Measurements from ENCODE around the gene SMIM28.

SMIM28 gene

DNA sequence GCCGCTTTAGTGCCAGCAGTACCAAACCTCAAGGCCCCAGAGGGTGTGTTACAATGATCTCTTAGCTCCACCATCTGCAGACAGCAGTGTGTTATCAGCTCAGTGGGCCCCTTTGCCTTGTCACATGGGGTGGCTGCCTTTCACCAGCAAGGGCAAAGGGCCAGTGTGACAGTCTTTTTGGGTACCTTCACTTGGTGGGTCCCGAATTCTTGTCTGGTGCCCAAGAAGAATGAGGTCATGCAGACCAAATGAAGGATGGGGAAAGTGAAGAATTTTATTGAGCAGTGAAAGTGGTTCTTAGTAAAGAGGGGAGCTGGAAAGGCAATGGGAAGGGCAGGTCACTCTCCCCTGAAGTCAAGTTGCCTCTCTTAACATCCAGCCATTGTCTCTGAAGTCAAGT, 2.9 kb upstream of the SMIM28 start:
- peak; percentile 23 for DNase-seq

DNA sequence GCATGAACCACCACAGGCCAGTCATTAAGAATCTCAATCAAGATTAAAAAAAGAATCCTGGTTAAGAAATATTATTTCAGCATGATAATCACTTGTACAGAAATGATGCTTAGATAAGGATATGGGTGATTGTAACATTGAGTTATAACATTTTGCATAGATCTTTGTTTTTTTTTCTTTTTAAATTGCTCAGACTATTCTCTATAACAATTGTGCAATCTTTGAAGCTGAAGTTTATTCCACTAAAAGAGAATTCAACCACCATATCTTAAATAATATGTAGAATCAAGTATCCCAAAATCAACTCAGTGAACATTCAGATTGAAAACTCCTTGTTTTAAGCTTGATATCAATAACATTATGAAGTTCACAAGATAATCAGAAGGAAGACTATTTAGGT, 663 bp upstream of the SMIM28 start:
- no peak for DNase-seq

DNA sequence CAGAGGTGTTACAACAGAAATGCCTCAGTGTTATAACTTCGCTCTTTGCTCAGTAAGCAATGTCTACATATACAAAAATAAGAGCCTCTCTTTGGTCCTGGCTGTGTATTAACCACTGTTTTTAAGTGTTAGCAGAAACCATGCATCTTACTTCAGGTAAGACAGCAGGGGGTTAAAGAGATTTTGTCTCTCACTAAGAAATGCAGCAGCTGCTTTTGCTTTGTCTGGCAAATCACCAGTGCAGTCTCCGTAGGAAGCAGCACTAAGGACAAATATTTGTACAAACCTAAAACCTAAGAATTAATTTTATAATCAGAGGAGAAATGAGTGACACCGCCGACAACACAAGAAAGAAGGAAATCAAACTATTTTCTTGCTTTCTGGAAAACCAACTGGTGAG, 758 bp downstream of the SMIM28 start:
- no peak for DNase-seq

DNA sequence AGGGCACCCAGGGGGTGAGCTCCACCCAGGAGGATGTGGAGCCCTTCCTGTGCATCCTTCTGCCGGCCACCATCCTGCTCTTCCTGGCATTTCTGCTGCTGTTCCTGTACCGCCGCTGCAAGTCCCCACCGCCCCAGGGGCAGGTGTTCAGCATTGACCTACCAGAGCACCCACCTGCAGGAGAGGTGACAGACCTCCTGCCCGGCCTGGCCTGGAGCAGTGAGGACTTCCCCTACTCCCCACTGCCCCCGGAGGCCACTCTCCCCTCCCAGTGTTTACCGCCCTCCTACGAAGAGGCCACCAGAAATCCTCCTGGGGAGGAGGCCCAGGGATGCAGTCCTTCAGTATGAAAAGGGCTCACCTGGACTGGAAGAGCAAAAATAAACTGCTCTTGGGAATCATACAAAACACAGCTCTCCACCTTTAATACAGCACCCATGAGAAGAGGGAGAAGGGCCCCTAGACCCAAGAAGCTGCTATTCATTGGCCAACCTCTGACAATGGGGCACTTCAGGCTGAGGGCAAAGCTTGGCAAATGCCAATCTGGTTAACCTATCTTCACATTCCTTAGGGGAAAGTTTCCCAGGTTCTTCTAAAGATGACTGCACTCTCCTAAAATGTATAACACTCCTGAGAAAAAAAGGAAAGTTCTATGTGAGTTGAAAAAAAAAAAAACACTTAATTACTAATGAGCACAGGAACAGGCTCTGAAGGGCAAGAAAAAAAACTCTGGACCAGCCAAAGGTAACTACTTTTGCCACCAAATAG, 5.0 kb downstream of the SMIM28 start:
- no peak for DNase-seq

DNA sequence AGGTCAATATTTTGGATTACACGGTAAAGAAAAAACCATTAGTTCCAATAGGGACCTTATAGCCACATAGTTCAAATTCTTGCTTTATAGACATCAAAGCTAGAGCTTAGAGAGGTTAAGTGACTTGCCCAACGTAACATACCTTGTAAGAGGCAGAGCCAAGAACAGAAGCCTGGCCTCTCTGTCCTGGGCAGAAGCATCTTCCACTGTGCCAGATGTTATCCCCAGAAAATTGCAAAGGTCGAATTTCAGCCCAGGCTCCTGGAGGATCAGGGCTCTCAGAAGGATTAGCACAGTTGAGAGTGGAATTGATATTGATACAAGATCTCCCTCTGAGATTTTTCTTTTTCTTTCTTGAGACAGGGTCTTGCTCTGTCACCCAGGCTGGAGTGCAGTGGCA, 6.1 kb downstream of the SMIM28 start:
- DNase-seq, result peak; percentile 69

DNA sequence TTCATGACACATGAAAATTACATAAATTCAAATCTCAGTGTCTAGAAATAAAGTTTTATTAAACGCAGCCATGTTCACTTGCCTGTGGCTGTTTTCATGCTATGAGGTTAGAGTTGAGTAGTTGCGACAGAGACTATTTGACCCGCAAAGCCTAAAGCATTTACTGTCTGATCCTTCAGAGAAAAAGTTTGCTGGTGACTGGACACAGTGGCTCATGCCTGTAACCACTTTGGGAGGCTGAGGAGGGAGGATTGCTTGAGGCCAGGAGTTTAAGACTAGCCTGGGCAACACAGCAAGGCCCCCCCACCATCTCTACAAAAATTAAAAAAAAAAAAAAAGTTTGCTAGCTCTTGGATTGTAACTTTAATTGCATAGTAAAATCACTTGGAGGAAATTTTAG, 9.2 kb downstream of the SMIM28 start:
- DNase-seq, result no peak

DNA sequence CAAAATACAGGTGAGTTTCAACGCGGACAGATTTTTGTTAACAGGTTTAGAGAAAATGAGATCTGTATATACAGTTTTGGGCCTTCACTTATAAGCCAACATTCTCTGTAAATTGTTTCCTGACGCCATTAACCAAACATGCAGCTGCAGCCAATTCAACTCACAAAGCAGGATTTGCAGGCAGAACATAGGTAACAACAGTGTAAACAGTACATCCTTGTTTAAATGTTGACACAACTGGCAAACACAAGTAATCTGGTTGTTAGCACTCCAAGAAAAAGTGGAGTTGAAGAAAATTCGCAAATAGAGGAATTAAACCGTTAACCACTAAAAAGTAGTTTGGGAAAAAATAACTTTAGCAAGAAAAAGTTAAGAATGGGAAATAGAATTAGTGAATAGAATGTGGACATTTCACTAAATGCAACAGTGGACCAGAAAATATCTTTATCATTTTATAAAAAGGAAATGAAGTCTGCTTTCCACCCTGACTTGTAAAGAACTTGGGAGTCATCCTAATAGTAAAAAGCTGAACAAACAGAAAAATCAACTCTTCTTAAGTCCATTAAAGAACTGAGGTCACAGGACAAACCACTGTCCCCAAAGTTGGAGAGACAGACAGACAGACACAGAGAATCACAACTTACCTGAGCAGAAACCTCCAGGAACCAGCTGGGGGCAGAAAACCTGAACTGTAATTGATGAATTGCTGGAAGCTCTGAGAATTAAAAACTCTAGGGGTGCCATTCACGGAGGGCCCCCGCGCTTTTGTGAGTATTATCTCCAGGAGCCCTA, 10.1 kb downstream of the SMIM28 start:
- DNase-seq, result no peak

DNA sequence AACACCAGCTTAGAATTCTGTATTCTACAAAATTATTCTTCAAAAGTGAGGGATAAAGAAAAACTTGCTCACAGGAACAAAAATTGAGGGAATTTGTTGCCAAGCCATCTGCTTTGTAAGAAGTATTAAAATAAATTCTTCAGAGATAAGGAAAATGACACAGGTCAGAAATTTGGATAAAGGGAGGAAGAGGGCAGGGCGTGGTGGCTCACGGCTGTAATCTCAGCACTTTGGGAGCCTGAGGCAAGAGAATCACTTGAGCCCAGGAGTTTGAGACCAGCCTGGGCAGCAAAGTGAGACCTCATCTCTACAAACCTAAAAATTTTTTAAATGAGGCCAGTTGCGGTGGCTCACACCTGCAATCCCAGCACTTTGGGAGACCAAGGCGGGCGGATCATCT, 11.8 kb downstream of the SMIM28 start:
- DNase-seq, result no peak

DNA sequence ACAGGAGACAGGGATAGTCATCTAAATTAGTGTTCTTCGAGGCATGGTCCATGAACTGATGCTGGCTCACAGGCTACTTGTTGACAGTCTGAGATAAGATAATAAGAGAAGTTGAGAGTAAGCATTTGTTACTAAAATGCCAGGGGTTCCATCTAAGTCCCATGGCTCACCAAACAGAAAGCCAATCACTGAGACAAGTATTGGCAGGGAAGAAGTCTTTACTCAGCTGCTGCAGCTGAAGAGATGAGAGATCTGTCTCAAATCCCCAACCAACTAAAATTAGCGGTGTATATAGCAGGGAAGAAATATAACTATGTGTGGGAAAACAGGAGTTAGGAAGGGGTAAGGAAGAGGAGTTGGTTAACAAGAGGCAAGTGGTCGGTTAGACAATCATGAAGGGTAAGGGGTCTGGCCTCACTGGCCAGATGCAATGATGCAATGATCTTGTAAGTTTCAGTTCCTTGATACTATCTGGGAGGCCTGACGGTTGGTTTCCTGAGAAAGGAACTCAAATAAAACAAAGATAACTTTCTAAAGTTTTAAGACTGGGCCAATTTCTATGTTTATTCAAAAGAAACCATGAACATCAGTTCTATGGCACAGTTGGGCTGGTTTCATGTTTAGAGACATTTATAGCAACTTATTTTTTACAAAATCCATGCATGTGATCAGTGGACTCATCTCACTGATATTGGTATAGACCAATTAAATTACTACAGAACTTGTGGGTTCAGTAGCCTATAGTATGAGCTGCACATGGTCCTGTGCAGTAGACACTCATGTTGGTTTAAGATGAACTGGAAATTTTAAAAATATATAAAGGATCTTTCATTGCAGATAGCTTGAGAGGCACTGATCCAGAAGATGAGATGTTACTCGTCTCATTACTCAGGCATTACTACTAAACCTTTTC, 16.4 kb downstream of the SMIM28 start:
- no peak for DNase-seq

DNA sequence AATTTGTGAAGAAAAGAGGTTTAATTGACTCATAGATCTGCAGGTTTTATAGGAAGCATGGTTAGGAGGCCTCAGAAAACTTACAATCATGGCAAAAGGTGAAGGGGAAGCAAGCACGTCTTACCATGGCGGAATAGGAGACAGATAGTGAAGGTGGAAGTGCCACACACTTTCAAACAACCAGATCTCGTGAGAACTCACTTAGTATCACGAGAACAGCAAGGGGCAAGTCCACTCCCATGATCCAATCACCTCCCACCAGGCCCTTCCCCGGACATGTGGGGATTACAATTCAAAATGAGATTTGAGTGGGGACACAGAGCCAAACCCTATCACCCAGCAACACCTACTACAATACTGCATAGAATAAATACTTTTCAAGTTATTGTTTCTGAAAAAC, 19.0 kb downstream of the SMIM28 start:
- DNase-seq, result no peak

DNA sequence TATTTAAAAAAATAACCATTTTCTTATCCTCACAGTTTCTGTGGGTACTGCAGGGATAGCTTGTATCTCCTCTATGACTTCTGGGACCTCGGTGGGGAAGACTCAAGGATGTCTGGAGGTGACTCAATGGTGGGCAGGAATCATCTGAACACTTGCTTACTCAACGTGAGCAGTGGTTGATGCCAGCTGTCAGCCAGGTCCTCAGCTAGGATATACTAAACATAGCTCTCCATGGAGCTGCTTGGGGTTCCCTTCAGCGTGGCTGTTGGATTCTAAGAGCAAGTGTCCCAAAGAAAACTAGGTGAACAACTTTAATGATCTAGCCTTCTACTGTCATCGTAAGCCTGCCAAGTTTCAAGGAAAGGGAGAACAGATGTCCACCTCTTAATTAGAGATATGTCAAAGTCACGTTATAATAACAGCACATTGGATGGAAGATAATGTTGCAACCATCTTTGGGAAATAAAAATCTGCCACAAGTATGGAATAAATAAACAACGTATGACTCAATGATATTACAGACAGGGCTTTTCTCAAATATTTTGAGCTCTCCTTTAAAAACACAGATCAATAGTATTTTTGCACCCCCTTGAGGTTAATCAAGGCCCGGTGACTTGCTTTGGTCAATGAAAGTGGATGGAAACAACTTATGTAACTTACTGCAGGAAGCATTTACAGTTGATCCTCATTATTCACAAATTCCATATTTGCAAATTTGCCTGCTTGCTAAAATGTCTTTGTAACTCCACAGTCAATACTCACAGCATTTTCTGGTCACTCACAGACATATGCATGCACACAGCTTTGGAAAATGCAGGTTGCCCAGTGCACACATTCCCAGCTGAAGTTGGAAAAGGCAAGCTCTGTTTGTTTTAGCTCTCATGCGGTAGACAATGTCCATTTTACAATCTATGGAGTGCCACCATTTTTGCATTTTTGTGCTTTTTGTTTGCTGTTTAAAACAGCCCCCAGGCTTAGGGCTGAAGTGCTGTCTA, 19.7 kb downstream of the SMIM28 start:
- DNase-seq, result no peak

DNA sequence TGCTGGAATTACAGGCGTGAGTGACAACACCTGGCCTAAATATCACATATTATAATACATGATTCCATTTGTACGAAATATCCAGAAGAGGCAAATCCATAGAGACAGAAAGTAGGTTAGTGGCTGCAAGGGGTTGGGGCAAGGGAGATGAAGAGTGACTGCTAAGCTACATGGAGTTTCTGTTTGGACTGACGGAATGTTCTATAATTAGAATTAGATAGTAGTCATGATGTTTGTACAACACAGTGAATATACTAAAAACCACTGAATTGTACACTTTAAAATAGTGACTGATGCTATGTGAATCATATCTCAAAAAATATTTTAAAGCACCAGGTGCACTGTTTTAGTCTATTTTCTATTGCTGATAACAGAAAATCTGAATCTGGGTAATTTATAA, 22.6 kb downstream of the SMIM28 start:
- no peak for DNase-seq

DNA sequence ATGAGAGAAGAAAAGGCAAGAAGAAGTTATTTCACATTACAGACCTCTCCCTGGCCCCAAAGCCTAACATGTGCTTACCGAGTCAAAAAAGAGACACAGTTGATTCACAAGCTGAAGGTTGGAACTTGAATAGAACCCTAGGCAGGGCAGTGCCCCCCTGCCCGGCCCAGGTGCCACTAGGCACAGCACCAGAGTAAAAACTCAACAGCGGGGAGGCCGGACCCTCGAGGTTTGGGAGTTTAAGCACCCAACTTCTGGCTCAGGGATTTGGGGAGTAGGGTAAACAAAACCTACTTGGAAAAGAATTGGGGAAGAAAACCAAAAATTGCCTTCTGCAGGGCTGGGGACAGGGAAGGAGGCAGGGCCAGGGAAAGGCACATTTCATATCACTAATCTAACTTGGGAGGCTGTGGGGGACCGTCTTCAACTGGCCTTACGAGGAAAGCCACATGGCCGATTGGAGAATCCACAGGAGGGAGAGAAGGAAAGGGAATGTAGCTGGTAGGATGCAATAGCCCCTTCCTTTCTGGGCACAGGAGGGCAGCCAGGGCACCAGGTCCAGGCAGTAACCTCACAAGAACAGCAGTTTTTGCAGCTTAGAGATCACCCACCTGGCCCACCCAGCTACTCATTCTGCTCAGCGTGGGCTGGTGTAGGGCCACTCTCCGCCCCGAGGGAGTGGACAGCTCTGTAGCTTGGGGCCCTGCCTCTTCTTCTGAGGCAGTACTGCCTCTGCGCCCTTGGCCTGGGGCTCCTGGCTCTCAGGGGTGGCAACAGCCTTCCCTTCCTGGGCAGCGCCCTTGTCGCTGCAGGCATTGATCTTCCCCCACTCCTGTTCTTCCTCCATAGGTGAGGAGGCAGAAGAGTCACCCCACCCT, 24.5 kb downstream of the SMIM28 start:
- DNase-seq, result no peak

DNA sequence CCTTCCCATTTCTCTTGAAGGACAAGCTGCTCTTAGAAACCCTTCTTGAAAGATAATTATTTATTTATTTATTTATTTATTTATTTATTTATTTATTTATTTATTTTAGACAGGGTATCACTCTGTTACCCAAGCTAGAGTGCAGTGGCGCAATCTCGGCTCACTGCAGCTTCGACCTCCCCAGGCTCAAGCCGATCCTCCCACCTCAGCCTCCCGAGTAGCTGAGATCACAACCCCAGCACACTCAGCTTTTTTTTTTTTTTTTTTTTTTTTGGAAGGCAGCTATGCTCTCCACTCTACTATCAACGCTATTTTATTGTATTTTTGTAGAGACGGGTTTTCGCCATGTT, 25.1 kb downstream of the SMIM28 start:
- DNase-seq, result no peak

DNA sequence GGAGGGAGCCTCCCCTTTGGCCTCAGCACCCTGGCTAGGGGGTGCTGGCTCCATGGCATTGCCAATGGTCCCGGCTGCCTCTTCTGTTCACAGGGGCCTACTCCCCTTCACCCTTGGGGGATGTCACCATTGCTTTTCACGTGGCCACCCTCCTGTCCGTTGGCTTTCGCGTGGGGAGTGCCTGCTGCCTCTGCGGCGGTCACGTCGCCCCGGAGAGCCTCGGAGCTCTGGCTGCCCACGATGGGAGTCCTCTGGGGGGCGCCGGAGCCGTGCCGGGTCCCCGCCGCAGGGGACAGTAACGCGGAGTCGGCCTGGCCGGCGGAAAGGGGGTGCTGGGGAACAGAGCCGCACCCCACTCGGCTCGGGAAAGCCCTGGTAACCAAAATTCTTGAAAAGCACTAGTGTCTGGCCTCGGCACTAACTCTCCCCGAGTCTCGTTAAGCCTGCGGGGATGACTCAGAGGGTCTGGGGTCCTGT, 25.7 kb downstream of the SMIM28 start:
- DNase-seq, result peak; percentile 64

DNA sequence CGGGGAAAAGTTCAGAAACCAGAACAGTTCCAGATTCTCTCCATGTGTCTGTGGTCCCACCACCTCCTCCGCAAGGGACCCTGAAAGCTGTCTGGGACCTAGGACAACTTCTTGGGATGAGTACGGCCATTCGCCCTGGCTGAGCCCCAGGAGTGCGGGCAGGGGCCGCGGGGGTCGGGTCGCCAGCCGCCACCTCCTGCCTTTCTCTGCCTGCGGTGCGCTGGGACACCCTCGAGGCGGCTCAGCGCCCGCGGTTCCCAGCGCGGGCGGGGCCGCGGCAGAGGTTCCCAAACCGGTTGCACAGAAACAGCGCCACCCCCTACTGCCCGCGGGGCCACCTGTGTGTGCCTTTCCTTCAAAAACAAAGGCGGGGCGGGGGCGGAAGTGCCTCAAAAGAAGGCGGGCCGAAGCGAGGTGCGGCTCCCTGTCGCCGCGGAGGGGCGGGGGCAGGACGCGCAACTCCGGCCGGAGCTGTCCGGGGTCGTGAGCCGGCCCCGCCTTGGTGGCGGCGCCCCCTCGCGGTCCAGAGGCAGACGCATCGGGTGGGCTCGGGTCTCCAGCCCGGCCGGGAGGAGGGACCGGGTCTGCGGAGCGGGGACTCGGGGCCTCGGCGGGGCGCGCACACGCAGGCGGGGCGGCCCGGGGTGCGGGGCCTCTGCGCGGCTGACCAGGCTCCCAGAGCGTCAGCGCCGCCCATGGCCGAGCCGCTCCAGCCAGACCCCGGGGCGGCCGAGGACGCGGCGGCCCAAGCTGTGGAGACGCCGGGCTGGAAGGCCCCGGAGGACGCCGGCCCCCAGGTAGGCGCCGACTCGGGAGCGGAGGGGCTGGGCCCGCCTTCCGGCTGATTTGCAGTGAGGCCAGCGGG, 26.3 kb downstream of the SMIM28 start, which contains the start of gene HEBP2:
Gene HEBP2 (plus strand): TSS at position 423 of the 865 bp plus-strand sequence. CDS start 273 bp downstream, at position 696.
- peak; percentile 98 for DNase-seq

DNA sequence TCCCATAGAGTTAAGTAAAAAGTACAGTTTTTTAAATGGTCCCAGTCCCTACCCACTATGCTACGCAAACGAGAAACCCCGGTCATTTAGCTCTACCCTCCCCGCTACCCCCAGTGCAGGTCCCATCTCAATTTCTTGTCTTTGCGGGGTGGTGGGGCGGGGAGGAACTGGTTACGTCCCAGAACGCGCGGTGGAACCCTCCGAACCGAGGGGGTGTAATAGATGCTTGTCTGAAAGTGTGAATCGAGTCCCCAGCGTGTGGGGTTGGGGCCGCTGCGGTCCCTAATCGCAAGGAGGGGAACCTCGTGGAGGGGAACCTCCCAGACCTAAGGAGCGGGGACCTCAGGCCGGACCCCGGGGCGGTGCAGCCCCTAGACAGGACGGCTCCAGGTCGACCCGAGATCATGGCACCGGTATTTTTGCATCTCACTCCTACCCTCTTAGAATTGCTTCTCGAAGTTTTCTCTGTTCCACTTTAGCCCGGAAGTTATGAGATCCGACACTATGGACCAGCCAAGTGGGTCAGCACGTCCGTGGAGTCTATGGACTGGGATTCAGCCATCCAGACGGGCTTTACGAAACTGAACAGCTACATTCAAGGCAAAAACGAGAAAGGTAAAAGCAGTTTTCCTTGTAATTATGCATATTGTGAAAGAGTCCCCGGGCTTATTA, 27.1 kb downstream of the SMIM28 start:
- DNase-seq, result peak; percentile 44

DNA sequence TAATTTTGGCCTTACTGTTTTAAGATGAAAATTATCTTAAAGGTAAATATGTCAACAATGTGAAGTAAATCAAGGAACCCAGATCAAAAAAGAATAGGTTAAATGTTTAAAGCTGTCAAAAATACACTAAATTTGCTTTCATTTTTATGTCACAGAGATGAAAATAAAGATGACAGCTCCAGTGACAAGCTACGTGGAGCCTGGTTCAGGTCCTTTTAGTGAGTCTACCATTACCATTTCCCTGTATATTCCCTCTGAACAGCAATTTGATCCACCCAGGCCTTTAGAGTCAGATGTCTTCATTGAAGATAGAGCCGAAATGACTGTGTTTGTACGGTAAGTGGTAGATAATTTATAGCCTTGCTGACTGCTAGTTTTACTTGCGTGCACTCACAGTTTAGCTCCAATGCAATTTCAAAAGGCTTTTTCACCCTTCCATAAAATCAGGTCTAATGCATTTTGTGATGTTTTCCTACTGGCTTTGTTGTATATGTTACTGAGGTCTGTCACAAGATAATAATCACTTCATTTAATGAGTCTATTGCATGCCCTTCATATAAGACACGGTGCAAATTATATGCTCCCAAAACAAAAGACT, 28.2 kb downstream of the SMIM28 start:
- no peak for DNase-seq

DNA sequence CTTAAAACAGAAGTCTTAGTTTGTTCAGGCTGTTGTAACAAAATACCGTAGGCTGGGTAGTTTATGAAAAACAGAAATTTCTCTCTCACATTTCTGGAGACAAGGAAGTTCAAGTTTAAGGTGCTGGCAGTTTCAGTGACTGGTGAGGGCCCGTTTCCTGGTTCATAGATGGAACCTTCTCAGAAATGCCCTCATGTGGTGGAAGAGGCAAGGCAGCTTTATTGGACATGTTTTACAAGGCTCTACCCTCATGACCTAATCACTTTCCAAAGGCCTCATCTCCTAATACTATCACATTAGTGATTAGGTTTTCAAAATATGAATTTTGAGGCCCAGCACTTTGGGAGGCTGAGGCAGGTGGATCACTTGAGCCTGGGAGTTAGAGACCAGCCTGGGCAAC, 28.7 kb downstream of the SMIM28 start:
- no peak for DNase-seq
